DND-41 (cell line): ENCODE measurements around the gene EYA2.

Experiments
- ATAC-seq: fragments of 200-7000 bp; cut with Tn5 transposase; 3 replicates; pipeline ENCODE4 v1.9.1; 2021; ENCODE audit warnings: low read depth; ENCODE audit not compliant: insufficient read depth
- DNase-seq: peaks from one replicate; pipeline ENCODE4 v3.0.0-alpha.2; 2020
- H2AFZ ChIP-seq: 2 replicates; pipeline ENCODE4 v1.6.0; 2012; ENCODE audit warnings: low read depth, low read length
- H3K27ac ChIP-seq: 2 replicates; pipeline ENCODE4 v1.5.1; 2012; ENCODE audit warnings: low read length, inconsistent platforms
- H3K27me3 ChIP-seq: fragments of 200-600 bp; sonication (generic); 2 replicates; pipeline ENCODE4 v1.6.0; 2012; ENCODE audit warnings: low read length, mild to moderate bottlenecking, inconsistent platforms; ENCODE audit not compliant: insufficient read depth, poor library complexity
- H3K36me3 ChIP-seq: 2 replicates; pipeline ENCODE4 v1.5.1; 2012; ENCODE audit warnings: low read length, inconsistent platforms; ENCODE audit not compliant: insufficient read depth
- H3K4me1 ChIP-seq: 2 replicates; pipeline ENCODE4 v1.5.1; 2012; ENCODE audit warnings: mild to moderate bottlenecking, low read length; ENCODE audit not compliant: insufficient read depth
- H3K4me2 ChIP-seq: 2 replicates; pipeline ENCODE4 v1.6.0; 2012; ENCODE audit warnings: mild to moderate bottlenecking, moderate library complexity, low read length, inconsistent platforms; ENCODE audit not compliant: insufficient read depth
- H3K4me3 ChIP-seq, 2 experiments: fragments of 200-600 bp in 1 of 2; shearing (Covaris generic) in 1 of 2; 2 replicates each; pipeline ENCODE4 v1.5.1; 2012 to 2016; ENCODE audit warnings: inconsistent platforms in 2 of 2, low read length in 2 of 2, mild to moderate bottlenecking in 2 of 2, low read depth in 1 of 2, moderate library complexity in 1 of 2
- H3K79me2 ChIP-seq: 2 replicates; pipeline ENCODE4 v1.6.0; 2012; ENCODE audit warnings: low read length, inconsistent platforms; ENCODE audit not compliant: insufficient read depth
- H3K9ac ChIP-seq: 2 replicates; pipeline ENCODE4 v1.6.0; 2012; ENCODE audit warnings: low read depth, mild to moderate bottlenecking, inconsistent platforms, low read length, moderate library complexity
- H3K9me3 ChIP-seq: 2 replicates; pipeline ENCODE4 v1.5.1; 2012; ENCODE audit warnings: low read length, moderate library complexity, mild to moderate bottlenecking, inconsistent platforms; ENCODE audit not compliant: insufficient read depth, severe bottlenecking
- H4K20me1 ChIP-seq: 2 replicates; pipeline ENCODE4 v1.6.0; 2012; ENCODE audit warnings: low read length; ENCODE audit not compliant: insufficient read depth
- CTCF ChIP-seq: IDR thresholded peaks from 2 replicates; pipeline ENCODE4 v1.5.1; 2012; ENCODE audit warnings: borderline replicate concordance, low read length, moderate library complexity, mild to moderate bottlenecking; ENCODE audit not compliant: poor library complexity, severe bottlenecking; ENCODE audit errors: extremely low read depth
- EZH2 ChIP-seq: IDR thresholded peaks from 3 replicates; pipeline ENCODE4 v1.6.1; 2012; ENCODE audit warnings: borderline replicate concordance, low read depth, mild to moderate bottlenecking, moderate library complexity, low read length, inconsistent platforms; ENCODE audit not compliant: severe bottlenecking

Gene EYA2

GRCh38 chr20:46951840-46952497, 57.3 kb downstream of the EYA2 start:
- no peaks in the 10 kb centered on the region for H3K36me3 ChIP-seq
- H4K20me1 ChIP-seq, result no peaks in the 10 kb centered on the region
- H3K4me1 ChIP-seq, result no peaks in the 10 kb centered on the region
- TF ChIP-seq CTCF (no peak), EZH2 (no peak)
- no peak overlapping the region for H3K4me2 ChIP-seq
- no peaks in the 10 kb centered on the region for H3K9me3 ChIP-seq
- DNase-seq (no peak), ATAC-seq (no peak)
- H3K79me2 ChIP-seq, result no peaks in the 10 kb centered on the region
- no peak overlapping the region for H2AFZ ChIP-seq
- no peak overlapping the region for H3K9ac ChIP-seq
- H3K4me3 ChIP-seq, result no peak overlapping the region
- no peaks in the 10 kb centered on the region for H3K27me3 ChIP-seq
- no peak overlapping the region for H3K27ac ChIP-seq

- ATAC-seq, result no peak
- no peaks in the 10 kb centered on the region for H3K9me3 ChIP-seq
- DNase-seq, result no peak
- no peaks in the 10 kb centered on the region for H4K20me1 ChIP-seq
- H3K4me1 ChIP-seq, result no peaks in the 10 kb centered on the region
- H3K27ac ChIP-seq, result no peak overlapping the region
- H3K4me2 ChIP-seq, result no peak overlapping the region
- no peaks in the 10 kb centered on the region for H3K27me3 ChIP-seq
- no peak overlapping the region for H2AFZ ChIP-seq
- H3K9ac ChIP-seq, result no peak overlapping the region
- no peaks in the 10 kb centered on the region for H3K79me2 ChIP-seq
- H3K4me3 ChIP-seq, result no peak overlapping the region
- no peak for TF ChIP-seq CTCF
- TF ChIP-seq EZH2, result no peak
- H3K36me3 ChIP-seq, result no peaks in the 10 kb centered on the region
Measured at GRCh38 chr20:46953596-46953995, 59.0 kb downstream of the EYA2 start.

- Histone ChIP-seq H4K20me1 (no peaks in the 10 kb centered on the region), H3K27me3 (no peaks in the 10 kb centered on the region), H3K4me2 (no peak overlapping the region), H3K36me3 (no peaks in the 10 kb centered on the region), H3K27ac (no peak overlapping the region), H3K9ac (no peak overlapping the region), H3K4me3 (no peak overlapping the region), H3K79me2 (no peaks in the 10 kb centered on the region), H2AFZ (no peak overlapping the region), H3K9me3 (no peaks in the 10 kb centered on the region), H3K4me1 (no peaks in the 10 kb centered on the region)
- no peak for DNase-seq
- no peak for TF ChIP-seq EZH2
- TF ChIP-seq CTCF, result no peak
- ATAC-seq, result no peak
Measured at GRCh38 chr20:46954490-46955038, 59.9 kb downstream of the EYA2 start.
